Suprapubic skin (tissue), 4 donors: ENCODE results near the gene PRRG4. TPM values are rescaled to one million over a fixed set of nuclear protein-coding genes. Genes with fewer than 3 reads are reported as not detected.
"Not testable (repeated sequence)": the region's sequence is repeated elsewhere in the genome, so short reads cannot be mapped to it uniquely, and the experiment has no call there.

Experiments used
- DNase-seq, 2 donors: peaks; one replicate each; pipeline ENCODE4 v3.0.0-alpha.2; 2019; ENCODE audit warnings: low spot score in 2 of 2
- H3K27ac ChIP-seq: fragments of 200-600 bp; sonication (generic); one replicate; pipeline ENCODE4 v1.5.1; 2019
- H3K27me3 ChIP-seq: fragments of 200-600 bp; sonication (generic); one replicate; pipeline ENCODE4 v1.5.1; 2019
- H3K36me3 ChIP-seq: fragments of 200-600 bp; sonication (generic); one replicate; pipeline ENCODE4 v1.5.1; 2019
- H3K4me1 ChIP-seq: fragments of 200-600 bp; sonication (generic); one replicate; pipeline ENCODE4 v1.5.1; 2019
- H3K4me3 ChIP-seq: fragments of 200-600 bp; sonication (generic); one replicate; pipeline ENCODE4 v1.5.1; 2019; ENCODE audit warnings: mild to moderate bottlenecking
- H3K9me3 ChIP-seq: fragments of 200-600 bp; sonication (generic); one replicate; pipeline ENCODE4 v1.5.1; 2019
- EP300 ChIP-seq: sonication (generic); formaldehyde crosslinking; IDR thresholded peaks from one replicate; pipeline ENCODE4 v1.6.1; 2017; ENCODE audit warnings: antibody characterized with exemption
- POLR2A ChIP-seq, 2 donors: fragments of 450-650 bp; IDR thresholded peaks; one replicate each; pipeline ENCODE4 v1.6.1; 2017; ENCODE audit warnings: antibody characterized with exemption in 2 of 2, mild to moderate bottlenecking in 2 of 2, moderate library complexity in 2 of 2
- POLR2AphosphoS5 ChIP-seq, 3 donors: sonication (generic); formaldehyde crosslinking; IDR thresholded peaks; one replicate each; pipeline ENCODE4 v1.6.1; 2017; ENCODE audit warnings: antibody characterized with exemption in 3 of 3
- WGBS: methylation state at CpG from one replicate; pipeline ENCODE4 v1.1.5; 2018; 5-methylcytosine and 5-hydroxymethylcytosine counted together
- total RNA-seq, 4 donors: library from RNA; depleted of rRNA; stranded (reverse); fragments of >200 nt; gene quantifications; one replicate each; pipeline ENCODE4 v1.1.0, GENCODE V29; 2016
- TF ChIP-seq, protein P1 (sequence below), 2 donors: fragments of 200-600 bp in 1 of 2; fragments of 450-650 bp in 1 of 2; sonication (generic) in 1 of 2; IDR thresholded peaks; one replicate each; pipeline ENCODE4 v1.5.1; 2016 to 2019; ENCODE audit warnings: antibody characterized with exemption in 2 of 2, mild to moderate bottlenecking in 1 of 2, moderate library complexity in 1 of 2

Gene PRRG4
- total RNA-seq, 4 donors from 2014 or later: 17.5 to 36.8 (median 34.5) TPM

DNA sequence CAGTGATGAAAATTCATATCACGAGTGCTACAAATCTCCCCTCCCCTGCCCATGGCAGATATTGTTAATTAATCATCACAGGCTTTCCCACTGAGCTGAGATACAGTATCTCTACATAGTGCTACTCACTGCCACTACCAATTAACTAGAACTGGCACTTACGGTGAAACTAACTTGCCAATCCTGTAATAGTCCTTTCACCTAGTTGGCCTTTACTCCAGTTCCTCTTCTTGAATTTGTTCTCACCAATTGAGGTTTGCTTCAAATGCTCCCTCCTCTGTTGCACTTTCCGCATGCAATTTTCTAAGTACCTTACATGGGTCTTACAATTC, 11.9 kb upstream of the PRRG4 start:
- no peak overlapping the region for H3K4me3 ChIP-seq
- H3K9me3 ChIP-seq: no peaks in the 10 kb centered on the region
- no peak overlapping the region for H3K27ac ChIP-seq
- 73% methylated on average over 3 of the region's 3 CpGs for WGBS
- no peaks in the 10 kb centered on the region for H3K27me3 ChIP-seq
- no peaks in the 10 kb centered on the region for H3K36me3 ChIP-seq
- no peaks in the 10 kb centered on the region for H3K4me1 ChIP-seq
- DNase-seq: no peak
- no peak for TF ChIP-seq POLR2A (IDR thresholded peaks at IDR 0.05)
- TF ChIP-seq, protein P1, sequence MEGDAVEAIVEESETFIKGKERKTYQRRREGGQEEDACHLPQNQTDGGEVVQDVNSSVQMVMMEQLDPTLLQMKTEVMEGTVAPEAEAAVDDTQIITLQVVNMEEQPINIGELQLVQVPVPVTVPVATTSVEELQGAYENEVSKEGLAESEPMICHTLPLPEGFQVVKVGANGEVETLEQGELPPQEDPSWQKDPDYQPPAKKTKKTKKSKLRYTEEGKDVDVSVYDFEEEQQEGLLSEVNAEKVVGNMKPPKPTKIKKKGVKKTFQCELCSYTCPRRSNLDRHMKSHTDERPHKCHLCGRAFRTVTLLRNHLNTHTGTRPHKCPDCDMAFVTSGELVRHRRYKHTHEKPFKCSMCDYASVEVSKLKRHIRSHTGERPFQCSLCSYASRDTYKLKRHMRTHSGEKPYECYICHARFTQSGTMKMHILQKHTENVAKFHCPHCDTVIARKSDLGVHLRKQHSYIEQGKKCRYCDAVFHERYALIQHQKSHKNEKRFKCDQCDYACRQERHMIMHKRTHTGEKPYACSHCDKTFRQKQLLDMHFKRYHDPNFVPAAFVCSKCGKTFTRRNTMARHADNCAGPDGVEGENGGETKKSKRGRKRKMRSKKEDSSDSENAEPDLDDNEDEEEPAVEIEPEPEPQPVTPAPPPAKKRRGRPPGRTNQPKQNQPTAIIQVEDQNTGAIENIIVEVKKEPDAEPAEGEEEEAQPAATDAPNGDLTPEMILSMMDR (IDR thresholded peaks at IDR 0.05): no peak
- TF ChIP-seq EP300: no peak
- no peak for TF ChIP-seq POLR2AphosphoS5 (IDR thresholded peaks at IDR 0.05)

DNA sequence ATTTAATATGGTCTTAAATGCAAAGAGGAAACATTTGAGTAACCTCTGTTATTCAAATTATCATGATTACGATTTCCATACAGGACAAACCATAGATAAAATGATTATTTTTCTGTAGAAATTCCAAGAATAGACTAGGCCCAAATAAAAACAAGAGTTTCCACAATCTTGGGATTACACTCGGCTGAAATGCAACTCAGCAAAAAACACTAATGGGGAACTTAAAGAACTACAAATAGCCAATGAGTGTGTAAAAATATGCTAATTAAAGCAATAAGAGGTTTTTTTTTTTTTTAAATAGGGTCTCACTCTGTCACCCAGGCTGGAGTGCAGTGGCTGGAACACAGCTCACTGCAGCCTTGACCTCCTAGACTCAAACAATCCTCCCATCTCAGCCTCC, 10.5 kb upstream of the PRRG4 start:
- Histone ChIP-seq H3K36me3 (no peaks in the 10 kb centered on the region), H3K9me3 (no peaks in the 10 kb centered on the region), H3K27ac (no peak overlapping the region), H3K4me1 (no peaks in the 10 kb centered on the region), H3K27me3 (no peaks in the 10 kb centered on the region), H3K4me3 (no peak overlapping the region)
- no peak for TF ChIP-seq POLR2A (IDR thresholded peaks at IDR 0.05)
- no peak for TF ChIP-seq EP300
- no peak for TF ChIP-seq POLR2AphosphoS5 (IDR thresholded peaks at IDR 0.05)
- TF ChIP-seq, protein P1 (IDR thresholded peaks at IDR 0.05): no peak
- no peak for DNase-seq
- 90% methylated on average over 2 of the region's 2 CpGs for WGBS

DNA sequence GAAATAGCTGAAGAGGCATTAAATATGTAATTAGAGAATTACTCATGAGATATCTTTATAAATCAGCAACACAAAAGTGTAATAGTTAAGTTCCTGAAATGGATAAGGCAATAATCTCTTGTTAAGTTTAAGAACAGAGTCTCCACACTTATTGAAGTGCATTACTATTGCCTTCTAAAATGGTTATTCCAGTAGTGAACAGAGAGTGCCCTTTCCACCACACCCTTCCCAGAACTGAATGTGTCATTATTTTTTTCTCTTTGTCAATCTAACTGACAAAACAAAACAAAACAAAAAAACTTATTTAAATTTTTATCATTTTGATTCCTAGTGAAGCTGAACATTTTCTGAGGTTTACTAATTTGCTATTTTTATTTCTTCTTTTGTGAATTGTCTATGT, 9.2 kb upstream of the PRRG4 start:
- no peaks in the 10 kb centered on the region for H3K36me3 ChIP-seq
- no peaks in the 10 kb centered on the region for H3K27me3 ChIP-seq
- DNase-seq: no peak
- H3K9me3 ChIP-seq: no peaks in the 10 kb centered on the region
- no peak overlapping the region for H3K4me3 ChIP-seq
- TF ChIP-seq EP300 (no peak), POLR2A (IDR thresholded peaks at IDR 0.05) (no peak), POLR2AphosphoS5 (IDR thresholded peaks at IDR 0.05) (no peak)
- TF ChIP-seq, protein P1 (IDR thresholded peaks at IDR 0.05): no peak
- H3K4me1 ChIP-seq: no peaks in the 10 kb centered on the region
- no peak overlapping the region for H3K27ac ChIP-seq

DNA sequence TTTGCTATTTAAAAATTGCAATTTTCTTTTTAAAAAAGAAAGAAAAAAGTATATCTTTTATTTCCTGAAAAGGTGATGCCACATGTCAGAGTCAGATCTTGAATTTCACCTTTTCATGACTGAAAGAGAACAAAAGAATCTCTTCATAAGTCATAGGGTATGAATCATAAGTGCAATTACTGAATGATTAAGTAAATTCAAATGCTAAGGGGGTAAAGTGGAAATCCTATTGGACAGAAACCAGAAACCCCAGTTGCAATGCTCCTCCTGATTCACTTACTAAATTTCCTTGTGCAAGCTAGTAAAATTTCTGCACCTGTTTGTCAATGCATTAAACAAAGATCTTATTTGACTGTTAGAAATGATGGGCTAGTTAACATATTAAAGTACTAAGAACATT, 8.2 kb upstream of the PRRG4 start:
- no peak overlapping the region for H3K27ac ChIP-seq
- H3K36me3 ChIP-seq: no peaks in the 10 kb centered on the region
- no peak overlapping the region for H3K4me3 ChIP-seq
- TF ChIP-seq POLR2AphosphoS5 (IDR thresholded peaks at IDR 0.05) (no peak), EP300 (no peak), POLR2A (IDR thresholded peaks at IDR 0.05) (no peak)
- TF ChIP-seq, protein P1 (IDR thresholded peaks at IDR 0.05): no peak
- H3K9me3 ChIP-seq: no peaks in the 10 kb centered on the region
- no peaks in the 10 kb centered on the region for H3K4me1 ChIP-seq
- H3K27me3 ChIP-seq: no peaks in the 10 kb centered on the region
- DNase-seq: no peak

DNA sequence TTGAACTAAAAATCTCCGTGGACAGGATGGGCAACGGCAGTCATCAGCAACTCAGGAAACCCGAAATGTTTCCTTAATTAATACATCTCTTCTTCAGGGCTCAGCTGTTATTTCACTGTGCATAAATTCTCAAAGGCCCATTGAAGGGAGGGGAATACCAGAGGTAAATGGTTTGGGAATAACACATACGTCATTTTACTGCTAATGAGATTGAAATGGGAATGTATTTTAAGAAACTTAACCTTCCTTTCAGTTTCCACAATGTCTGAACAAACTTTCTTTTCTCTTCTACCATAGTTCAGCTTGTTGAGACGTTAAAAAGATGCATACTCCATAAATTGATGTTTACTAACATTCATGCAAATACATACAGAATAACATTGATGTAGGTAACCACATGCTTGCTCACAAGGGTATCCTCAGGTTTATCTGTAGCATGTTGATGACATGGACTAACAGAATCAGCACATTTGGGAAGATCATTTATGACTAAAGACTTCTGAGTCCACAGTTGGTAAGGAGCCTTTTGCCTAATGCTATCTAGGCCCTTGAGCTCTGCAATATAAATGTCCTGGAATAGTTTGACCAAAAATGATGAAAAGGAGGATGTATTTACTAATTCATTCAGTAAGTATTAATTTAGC, 7.7 kb upstream of the PRRG4 start:
- DNase-seq: no peak
- Histone ChIP-seq H3K27me3 (no peaks in the 10 kb centered on the region), H3K36me3 (no peaks in the 10 kb centered on the region), H3K4me1 (no peaks in the 10 kb centered on the region), H3K9me3 (no peaks in the 10 kb centered on the region), H3K27ac (no peak overlapping the region), H3K4me3 (no peak overlapping the region)
- 68% methylated on average over 5 of the region's 5 CpGs for WGBS
- TF ChIP-seq, protein P1 (IDR thresholded peaks at IDR 0.05): no peak
- TF ChIP-seq POLR2A (IDR thresholded peaks at IDR 0.05) (no peak), EP300 (no peak), POLR2AphosphoS5 (IDR thresholded peaks at IDR 0.05) (no peak)

DNA sequence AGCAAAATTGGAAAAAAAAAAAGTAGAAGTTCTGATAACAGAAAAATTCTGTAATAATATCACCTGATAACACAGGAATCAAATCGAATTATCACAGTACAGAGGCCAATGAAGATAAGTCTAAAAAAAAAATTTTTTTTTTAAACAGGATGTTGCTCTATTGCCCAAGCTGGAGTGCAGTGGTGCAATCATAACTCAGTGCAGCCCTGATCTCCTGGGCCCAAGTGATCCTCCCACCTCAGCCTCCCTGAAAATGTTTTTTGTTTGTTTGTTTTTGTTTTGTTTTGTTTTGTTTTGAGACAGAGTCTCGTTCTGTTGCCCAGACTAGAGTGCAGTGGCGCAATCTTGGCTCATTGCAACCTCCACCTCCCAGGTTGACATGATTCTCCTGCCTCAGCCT, 6.1 kb upstream of the PRRG4 start:
- H3K4me1 ChIP-seq, H3K27me3 ChIP-seq, H3K4me3 ChIP-seq, H3K36me3 ChIP-seq, H3K9me3 ChIP-seq, DNase-seq, H3K27ac ChIP-seq: not testable (repeated sequence)
- WGBS: 86% methylated on average over 3 of the region's 3 CpGs
